Measurements from ENCODE around the gene DDX4.

The DDX4 gene

DNA sequence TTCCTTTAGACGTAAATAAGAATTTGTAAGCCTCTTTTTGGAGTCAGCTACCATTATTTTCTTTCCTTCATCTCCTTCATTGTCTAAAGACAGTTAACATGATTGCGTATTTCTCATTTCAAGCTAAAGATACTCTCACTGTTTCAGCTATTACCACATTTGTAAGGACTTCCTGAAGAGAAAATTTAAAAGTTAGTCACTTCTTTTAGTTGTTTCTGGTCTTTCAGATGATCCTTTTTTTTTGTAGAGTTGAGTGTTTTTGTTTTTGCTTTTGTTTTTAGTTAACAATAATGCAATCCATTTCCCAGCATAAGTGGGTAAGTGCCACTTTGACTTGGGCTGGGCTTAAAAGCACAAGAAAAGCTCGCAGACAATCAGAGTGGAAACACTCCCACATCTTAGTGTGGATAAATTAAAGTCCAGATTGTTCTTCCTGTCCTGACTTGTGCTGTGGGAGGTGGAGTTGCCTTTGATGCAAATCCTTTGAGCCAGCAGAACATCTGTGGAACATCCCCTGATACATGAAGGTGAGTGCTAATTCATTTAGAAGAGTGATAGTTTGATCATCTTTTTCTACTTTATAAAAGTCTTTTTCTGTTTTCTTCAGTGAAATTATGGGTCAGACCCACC, 115.3 kb downstream of the DDX4 start:
- DNase-seq (ENCODE audit: low read depth), result no peak
- TF ChIP-seq, protein P1, sequence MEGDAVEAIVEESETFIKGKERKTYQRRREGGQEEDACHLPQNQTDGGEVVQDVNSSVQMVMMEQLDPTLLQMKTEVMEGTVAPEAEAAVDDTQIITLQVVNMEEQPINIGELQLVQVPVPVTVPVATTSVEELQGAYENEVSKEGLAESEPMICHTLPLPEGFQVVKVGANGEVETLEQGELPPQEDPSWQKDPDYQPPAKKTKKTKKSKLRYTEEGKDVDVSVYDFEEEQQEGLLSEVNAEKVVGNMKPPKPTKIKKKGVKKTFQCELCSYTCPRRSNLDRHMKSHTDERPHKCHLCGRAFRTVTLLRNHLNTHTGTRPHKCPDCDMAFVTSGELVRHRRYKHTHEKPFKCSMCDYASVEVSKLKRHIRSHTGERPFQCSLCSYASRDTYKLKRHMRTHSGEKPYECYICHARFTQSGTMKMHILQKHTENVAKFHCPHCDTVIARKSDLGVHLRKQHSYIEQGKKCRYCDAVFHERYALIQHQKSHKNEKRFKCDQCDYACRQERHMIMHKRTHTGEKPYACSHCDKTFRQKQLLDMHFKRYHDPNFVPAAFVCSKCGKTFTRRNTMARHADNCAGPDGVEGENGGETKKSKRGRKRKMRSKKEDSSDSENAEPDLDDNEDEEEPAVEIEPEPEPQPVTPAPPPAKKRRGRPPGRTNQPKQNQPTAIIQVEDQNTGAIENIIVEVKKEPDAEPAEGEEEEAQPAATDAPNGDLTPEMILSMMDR (IDR thresholded peaks at IDR 0.05; ENCODE audit: low read depth, low read length, missing control alignments), result no peak
- H3K4me3 ChIP-seq (ENCODE audit: low read depth, low read length), result no peak overlapping the region

DNA sequence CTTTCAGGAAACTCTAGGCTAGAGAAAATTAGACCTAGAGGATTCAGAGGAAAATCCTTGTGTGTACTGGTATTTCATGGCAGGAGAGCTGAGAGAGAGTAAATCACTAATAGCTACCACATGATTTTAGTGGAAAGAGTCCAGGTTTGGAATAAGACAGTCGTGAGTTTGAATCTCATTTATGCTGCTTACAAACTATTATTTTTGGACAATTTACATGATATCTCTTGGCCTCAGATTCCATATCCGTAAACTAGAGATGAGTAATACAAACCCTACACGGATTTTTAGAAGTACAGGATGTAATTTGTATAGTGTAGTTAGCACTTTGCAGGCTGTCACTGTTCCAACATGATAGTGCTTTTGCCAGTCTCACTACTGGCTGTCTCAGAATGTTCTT, 116.0 kb downstream of the DDX4 start:
- DNase-seq (ENCODE audit: low read depth), result no peak
- TF ChIP-seq, protein P1 (IDR thresholded peaks at IDR 0.05; ENCODE audit: low read depth, low read length, missing control alignments), result no peak

DNA sequence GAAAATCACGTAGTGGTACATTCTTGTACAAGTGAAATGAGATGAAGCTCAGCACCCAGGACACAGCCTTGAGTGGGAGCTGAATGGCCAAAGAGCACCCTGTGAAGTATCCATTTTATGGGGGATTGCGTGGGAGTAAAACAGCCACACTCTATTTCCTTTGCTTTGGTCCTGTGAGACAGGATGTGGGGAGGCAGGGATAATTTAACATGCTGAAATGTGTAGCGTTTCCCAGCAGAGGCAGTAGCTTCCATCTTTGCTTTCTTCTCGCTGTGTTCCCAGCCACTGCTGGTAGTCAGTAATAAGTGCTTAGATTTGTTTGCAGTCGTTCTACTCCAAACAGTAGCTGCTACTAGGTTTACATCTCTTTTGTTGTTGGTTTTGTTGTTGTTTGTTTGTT, 117.6 kb downstream of the DDX4 start:
- no peak overlapping the region for H3K4me3 ChIP-seq (ENCODE audit: low read depth, low read length)
- TF ChIP-seq, protein P1 (IDR thresholded peaks at IDR 0.05; ENCODE audit: low read depth, low read length, missing control alignments), result no peak
- DNase-seq (ENCODE audit: low read depth), result no peak

More for the DNA sequence above, 116.0 kb downstream of the DDX4 start:
- H3K4me3 ChIP-seq (ENCODE audit: low read depth, low read length), result no peak overlapping the region

DNA sequence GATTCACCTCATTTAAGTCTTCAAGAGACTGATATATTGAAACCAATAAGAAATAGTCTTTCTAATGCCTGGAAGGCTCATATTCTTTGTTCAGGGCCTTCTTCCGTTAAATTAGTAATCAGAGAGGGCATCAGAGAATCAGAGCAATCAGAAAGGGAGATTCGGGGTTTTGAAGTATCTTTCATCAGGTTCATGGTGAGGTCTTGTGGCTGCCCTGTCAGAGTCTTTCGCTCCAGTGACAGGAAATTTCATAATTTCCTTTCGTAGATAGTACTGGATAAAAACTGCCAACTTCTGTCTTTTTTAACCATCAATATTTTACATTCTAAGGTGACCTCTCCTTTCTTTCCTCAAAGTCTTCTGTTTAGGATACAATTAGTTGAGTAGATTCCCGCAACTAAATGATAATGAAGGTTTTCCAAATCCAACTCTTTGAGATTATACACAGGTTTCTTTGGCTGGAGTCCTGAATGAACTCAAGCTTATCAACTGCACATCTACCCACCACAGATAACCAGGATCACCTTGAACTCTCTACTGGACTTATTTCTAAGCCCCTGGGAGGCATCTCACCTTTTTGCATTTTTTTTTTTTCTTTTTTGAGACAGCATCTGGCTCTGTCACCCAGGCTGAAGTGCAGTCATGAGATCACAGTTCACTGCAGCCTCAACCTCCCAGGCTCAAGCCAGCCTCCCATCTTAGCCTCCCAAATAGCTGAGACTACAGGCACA, 118.8 kb downstream of the DDX4 start:
- H3K4me3 ChIP-seq (ENCODE audit: low read depth, low read length), result no peak overlapping the region
- DNase-seq (ENCODE audit: low read depth), result no peak
- TF ChIP-seq, protein P1 (IDR thresholded peaks at IDR 0.05; ENCODE audit: low read depth, low read length, missing control alignments), result no peak

DNA sequence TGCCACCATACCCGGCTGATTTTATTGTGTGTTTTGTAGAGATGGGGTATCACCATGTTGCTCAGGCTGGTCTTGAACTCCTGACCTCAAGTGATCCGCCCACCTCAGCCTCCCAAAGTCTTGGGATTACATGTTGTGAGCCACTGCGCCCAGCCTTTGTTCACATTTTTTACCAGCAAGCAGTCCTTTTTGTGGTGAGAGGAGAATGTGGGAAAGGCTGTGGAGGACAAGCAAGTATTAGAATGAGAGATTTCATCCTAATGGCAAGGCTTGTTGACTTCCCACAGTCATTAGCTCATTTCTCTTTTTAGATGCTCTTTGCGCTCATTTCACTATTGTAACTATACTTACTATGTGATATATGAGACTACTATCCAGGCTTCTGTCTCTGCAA, 119.4 kb downstream of the DDX4 start:
- no peak overlapping the region for H3K4me3 ChIP-seq (ENCODE audit: low read depth, low read length)
- TF ChIP-seq, protein P1 (IDR thresholded peaks at IDR 0.05; ENCODE audit: low read depth, low read length, missing control alignments), result no peak
- DNase-seq (ENCODE audit: low read depth), result no peak

DNA sequence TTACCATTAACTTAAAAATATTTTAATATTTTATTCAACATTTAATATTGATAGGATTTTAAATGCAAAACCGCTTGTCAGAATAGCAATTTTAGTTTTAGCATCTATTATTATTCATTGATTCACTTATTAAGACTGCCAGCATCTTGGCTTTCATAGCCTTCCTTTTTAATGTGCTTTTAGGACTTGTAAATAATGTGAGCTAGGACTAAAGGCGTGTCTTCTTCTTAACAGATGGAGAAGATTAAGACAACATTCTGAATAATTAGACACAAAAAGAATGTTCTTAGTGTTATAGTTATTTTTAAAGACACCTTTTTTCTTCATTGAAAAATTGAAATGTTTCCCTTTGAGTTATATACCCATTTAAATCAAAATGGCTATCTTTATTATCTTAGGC, 120.2 kb downstream of the DDX4 start:
- no peak overlapping the region for H3K4me3 ChIP-seq (ENCODE audit: low read depth, low read length)
- no peak for DNase-seq (ENCODE audit: low read depth)
- TF ChIP-seq, protein P1 (IDR thresholded peaks at IDR 0.05; ENCODE audit: low read depth, low read length, missing control alignments), result no peak

DNA sequence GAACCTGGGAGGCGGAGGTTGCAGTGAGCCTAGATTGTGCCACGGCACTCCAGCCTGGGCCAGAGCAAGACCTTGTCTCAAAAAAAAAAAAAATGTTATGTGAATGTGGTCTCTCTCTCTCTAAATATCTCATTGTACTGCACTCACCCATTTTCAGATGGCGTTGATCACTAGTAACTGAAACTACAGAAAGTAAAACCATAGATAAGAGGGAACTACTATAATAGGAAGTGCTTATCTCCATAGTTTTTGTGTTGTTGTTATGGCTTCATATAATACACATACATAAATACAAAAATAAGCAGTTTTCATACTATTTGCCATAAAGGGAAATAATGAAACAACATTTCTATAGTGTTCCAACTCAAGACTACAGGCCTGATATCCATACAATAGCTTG, 122.4 kb downstream of the DDX4 start:
- TF ChIP-seq, protein P1 (IDR thresholded peaks at IDR 0.05; ENCODE audit: low read depth, low read length, missing control alignments), result no peak
- no peak overlapping the region for H3K4me3 ChIP-seq (ENCODE audit: low read depth, low read length)
- no peak for DNase-seq (ENCODE audit: low read depth)

Measured in GM12864 (cell line).